GM21723 (cell line): ENCODE measurements around the gene SLC4A1AP.

ENCODE experiments used
- ATAC-seq: cut with Tn5 transposase; IDR thresholded peaks from one replicate; pipeline ENCODE4 v1.9.1; 2021; ENCODE audit warnings: mild to moderate bottlenecking, moderate library complexity; ENCODE audit not compliant: unreplicated experiment

Gene SLC4A1AP

GRCh38 chr2:27702302-27702701, 38.6 kb downstream of the SLC4A1AP start:
- ATAC-seq, result no peak

DNA sequence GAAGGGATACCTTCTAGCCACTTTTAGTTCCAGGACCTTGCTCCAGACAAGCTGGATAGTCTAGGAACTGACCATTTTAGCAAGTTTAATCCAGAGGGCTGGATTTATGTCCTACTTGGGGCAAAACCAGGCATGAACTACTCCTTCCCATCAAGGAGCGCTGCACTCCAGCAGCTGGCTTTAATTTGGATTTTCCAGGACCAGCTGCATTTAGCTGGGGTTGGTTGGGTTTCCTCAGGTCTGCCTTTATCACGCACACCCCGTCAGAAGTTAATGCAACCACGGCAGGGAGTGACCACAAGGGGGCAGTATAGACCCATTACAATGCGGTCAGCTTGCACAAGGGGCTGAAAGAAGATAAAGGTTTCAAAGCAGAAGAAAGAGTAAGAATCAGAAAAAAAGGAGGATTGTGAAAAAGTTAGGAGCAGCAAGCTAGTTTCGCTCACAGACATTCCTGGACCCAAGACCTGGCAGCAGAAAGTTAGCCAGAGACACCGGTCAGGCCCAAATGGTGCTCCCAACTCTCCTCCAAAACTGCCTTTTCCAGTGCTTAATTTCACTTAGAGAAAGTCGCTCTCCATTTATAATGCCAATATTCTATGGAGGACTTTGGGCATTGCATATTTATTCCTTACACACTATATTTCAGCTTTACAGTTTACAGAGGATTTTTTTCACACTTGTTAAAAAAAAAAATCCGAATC, 40.1 kb downstream of the SLC4A1AP start:
- ATAC-seq, result no peak

GRCh38 chr2:27704342-27704876, 40.7 kb downstream of the SLC4A1AP start:
- ATAC-seq, result no peak

- no peak for ATAC-seq
Observed at GRCh38 chr2:27705851-27706622, 42.3 kb downstream of the SLC4A1AP start.

DNA sequence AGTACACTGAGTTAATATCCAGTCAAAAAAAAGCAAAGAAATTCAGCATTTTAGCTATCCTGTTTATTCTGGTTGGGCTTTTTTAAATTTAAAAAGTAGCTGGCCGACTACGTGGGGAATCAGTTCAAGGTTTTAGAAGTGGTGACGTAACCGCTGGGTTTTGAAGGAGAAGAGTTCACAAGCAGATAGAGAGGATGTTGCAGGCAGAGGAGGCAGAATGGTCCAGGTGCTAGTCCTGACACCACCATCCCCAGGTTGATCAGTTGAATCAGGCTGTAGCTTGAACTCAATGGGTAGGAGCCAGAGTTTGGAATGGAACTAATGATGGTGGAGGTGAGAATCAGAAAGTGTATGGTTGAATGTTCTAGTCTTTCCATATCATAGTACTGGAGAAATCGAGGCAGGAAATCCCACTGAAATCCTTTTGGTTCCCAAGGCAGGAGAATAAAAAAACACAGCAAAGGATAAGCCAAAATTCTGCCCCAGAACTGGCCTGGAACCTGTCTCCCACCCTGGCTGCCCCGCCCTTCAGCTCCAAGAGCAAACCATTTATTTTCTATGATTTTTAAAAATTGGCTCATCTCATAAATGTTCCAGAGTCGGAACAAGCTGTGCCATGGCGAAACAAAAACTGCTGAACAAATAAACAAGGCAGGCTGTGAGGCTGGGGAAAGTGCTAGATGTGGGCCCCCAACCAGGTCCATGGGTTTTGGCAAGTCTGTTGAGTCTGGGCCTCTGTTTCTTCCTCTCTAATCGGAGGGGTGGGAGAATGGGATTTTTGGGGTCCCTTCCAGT, 44.0 kb downstream of the SLC4A1AP start:
- no peak for ATAC-seq

DNA sequence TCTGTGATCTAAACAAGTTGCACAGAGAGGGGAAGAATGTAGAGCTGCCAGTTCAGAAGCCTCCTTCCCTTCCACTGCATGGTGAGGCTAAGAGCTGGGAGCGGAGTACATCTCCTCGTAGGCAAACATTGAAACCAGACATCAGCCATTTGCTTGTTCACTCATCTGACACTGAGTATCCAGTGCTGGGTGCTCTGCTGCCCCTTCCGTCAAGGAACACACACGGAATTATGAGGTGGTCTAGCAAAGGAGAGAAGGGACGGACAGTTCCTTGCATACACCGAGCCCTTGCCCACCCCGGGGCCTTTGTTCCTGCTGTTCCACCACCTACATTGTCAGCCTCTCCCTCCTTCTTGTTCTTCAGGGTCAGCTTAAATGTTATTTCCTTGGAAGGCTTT, 44.6 kb downstream of the SLC4A1AP start:
- ATAC-seq, result no peak

- ATAC-seq, result no peak
Observed at GRCh38 chr2:27708666-27709065, 45.0 kb downstream of the SLC4A1AP start.

GRCh38 chr2:27709326-27709725, 45.6 kb downstream of the SLC4A1AP start:
- no peak for ATAC-seq

- ATAC-seq, result no peak
Observed at GRCh38 chr2:27709960-27710575, 46.4 kb downstream of the SLC4A1AP start.

GRCh38 chr2:27710640-27711430, 47.1 kb downstream of the SLC4A1AP start:
- ATAC-seq, result no peak

GRCh38 chr2:27711804-27712203, 48.1 kb downstream of the SLC4A1AP start:
- no peak for ATAC-seq

- ATAC-seq, result no peak
Observed at GRCh38 chr2:27712522-27712921, 48.8 kb downstream of the SLC4A1AP start.

GRCh38 chr2:27713201-27713600, 49.5 kb downstream of the SLC4A1AP start:
- ATAC-seq, result no peak

- ATAC-seq, result no peak
Observed at GRCh38 chr2:27714053-27714452, 50.4 kb downstream of the SLC4A1AP start.

DNA sequence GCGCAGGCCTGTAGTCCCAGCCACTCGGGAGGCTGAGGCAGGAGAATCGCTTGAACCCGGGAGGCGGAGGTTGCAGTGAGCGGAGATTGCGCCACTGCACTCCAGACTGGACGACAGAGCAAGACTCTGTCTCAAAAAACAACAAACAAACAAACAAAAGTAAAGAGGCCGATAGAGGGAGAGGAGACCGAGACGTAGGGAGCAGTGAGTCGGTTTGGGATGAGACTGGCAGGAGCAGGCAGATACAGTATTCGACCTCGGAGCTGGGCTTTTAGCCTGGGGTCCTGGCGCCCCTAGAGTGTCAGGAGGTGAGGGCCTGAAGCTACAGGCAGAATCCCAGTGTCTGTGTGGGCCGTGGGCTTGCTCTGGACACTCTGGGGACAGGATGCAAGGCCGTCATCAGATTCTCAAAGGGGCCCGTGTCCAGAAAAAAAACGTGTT, 51.2 kb downstream of the SLC4A1AP start:
- ATAC-seq, result no peak

DNA sequence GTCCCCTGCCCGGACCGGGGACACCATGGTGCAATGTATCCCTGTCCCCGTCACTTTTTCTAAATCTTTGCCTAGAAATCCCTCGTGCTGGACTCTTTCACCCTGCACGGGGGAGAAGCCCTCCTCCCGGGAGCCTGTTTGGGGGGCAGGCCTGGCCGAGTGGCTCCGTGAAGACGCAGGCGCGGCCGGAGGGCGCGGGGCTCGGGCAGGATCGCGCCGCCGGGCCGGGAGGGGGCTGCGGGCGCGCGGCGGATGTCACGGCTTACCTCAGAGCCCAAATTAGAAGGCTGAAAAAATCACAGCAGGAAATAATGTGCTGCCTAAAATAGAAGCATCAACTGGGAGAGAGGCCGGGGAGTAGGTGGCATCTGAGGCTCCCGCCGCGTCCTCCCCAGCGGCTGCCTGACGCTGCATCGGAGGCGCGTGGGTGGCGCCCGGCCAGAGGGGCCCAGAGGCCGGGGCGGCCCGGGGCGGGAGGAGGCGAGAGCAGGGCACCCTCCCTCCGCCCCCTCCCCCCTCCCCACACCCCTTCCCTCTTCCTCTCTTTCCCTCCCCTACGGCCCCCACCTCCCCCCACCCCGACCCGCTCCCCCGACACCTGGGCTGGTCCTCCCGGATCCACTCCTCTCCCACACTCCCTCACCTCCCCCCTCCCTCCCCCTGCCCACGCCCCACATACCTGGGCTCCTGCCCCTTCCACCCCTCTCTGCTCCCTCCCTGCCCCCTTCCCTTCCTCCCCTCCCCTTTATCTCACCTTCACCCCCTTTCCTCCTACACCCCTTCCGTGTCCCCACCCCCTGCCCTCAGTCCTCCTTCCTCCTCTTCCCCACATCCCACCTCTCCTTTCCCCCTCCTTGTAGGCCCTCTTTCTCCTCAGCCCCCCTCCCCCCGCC, 51.9 kb downstream of the SLC4A1AP start:
- no peak for ATAC-seq

GRCh38 chr2:27716301-27717069, 52.8 kb downstream of the SLC4A1AP start:
- ATAC-seq, result no peak

DNA sequence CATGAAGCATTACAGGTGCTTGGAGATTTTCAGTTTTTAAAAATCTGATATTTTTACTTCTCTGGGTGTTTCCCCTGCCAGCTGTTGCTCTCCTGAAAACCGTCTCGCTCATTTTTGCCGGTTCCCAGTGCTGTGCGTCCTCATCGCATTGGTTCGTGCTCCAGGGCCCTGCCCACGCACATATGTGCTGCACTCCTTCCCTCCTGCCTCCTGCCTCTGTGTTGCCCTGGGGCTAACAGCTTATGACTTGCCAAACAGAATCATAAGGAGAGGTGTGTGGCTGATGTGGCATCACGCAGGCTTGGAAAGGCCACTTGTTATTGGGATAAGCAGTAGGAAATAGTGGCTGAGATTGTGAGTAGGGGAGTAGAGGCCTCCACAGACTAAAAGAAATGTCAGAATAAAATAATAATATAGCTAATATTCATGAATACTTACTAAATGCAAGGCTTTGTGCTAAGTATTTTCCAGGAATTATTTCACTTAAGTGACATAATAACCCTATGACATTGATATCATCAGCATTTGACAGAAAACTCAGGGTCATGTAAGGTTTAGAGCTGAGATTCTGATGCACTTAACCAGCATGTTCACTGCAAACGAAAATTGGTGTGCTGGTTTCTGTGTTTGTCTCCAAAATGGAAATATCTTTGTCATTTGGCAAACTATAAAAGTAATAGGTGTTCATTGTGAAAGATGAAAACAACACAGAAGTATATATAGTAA, 53.5 kb downstream of the SLC4A1AP start:
- ATAC-seq, result no peak
